ENCODE measurements around the gene POU6F2. TPM values are rescaled to one million over a fixed set of nuclear protein-coding genes. Genes with fewer than 3 reads are reported as not detected.

POU6F2 gene
- total and polyA plus RNA-seq, 2 of the 4 experiments (the other 2 are of a cell fraction) = not detected

DNA sequence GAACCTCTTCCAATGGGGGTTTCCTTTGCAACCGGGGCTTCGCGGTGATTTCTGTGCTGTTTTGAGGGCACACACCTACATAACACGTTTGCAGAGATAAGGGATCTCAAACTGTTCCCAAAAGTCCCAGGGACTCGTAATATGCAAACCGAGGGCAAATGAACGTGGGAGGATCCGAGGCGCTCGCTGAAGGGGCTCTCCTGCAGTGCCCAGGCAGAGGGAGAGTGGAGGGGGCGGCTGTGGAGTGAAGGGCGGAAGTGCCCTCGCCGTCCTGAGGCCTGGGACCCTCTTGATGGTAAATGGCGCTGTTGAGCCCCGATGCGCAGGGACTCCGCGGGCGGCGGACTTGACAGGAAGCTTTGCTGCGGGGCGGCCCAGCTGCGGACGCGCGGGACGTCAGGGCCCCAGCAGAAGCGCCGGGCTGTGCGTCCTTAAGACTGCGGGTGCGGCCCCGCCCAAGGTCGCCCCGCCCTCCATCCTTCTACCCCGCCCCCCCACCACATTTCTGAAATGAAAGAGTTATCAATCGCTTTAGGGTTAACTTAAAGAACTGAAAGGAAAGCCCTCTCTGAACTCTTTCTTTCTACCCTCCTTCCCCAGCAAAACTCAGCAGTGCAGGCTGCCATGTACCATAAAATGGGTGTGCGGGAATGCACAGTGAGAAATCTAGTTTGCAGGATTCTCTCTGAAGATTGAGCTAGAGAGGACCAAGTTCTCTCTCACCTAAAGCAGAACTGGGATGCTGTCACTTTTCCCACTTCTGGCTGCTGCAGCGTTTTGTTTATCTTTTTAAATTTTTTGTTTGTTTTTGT is 436.7 kb downstream of the POU6F2 start:
- TF ChIP-seq MAZ (IDR thresholded peaks at IDR 0.05; ENCODE audit: borderline replicate concordance, low read depth, low read length) (no peak), CHD1 (IDR thresholded peaks at IDR 0.05; ENCODE audit: low read depth, low read length) (no peak), FOS (IDR thresholded peaks at IDR 0.05; ENCODE audit: low read depth, low read length) (no peak), CEBPB (IDR thresholded peaks at IDR 0.05; ENCODE audit: low read depth, low read length) (no peak)
- H3K27me3 ChIP-seq (ENCODE audit: control insufficient read depth, insufficient read depth, low read length) = no peaks in the 10 kb centered on the region; the same call in 1 of the 2 replicates
- H4K5ac ChIP-seq (ENCODE audit: low read depth, low read length) = no peak overlapping the region
- H3K4me1 ChIP-seq (ENCODE audit: control insufficient read depth, insufficient read depth, low read length) = no peaks in the 10 kb centered on the region
- no peak overlapping the region for H3K56ac ChIP-seq (ENCODE audit: extremely low read depth, insufficient read depth, low read length)
- 5% methylated on average over 8 of the region's 40 CpGs; no CpG with 5 or more reads in 1 of the 2 experiments for WGBS, 2 experiments (ENCODE audit: extremely low coverage in 2 of 2, insufficient read length in 1 of 2)
- BruUV-seq (replicated peaks) = no TSS peak
- H2BK5ac ChIP-seq (ENCODE audit: low read depth, low read length, poor library complexity, severe bottlenecking) = no peak overlapping the region
- peak overlapping the region; percentile 36; the same call in 1 of the 2 replicates for H3K9ac ChIP-seq (ENCODE audit: low read depth, low read length)
- peak; percentile 89 for ATAC-seq (ENCODE audit: low read depth)
- H2BK20ac ChIP-seq (ENCODE audit: low read depth, low read length) = no peak overlapping the region
- H2AK5ac ChIP-seq (ENCODE audit: low read depth, low read length) = no peak overlapping the region
- no peaks in the 10 kb centered on the region for H4K20me1 ChIP-seq (ENCODE audit: insufficient read depth, low read length)
- no peaks in the 10 kb centered on the region for H3K36me3 ChIP-seq (ENCODE audit: control insufficient read depth, insufficient read depth, low read length)
- ChIA-PET CTCF (interaction anchor here (1.0 kb wide), 1 partner anchor 51 kb away, joined by 3 read pairs; no protein-coding TSS in a partner anchor), POLR2A (ENCODE audit: unreplicated experiment) (interaction anchor here (0.6 kb wide), 1 partner anchor 53 kb away, joined by 3 read pairs; no protein-coding TSS in a partner anchor)
- H3K9me3 ChIP-seq (ENCODE audit: control insufficient read depth, insufficient read depth, low read length) = no peaks in the 10 kb centered on the region
- no peak overlapping the region for H3K18ac ChIP-seq (ENCODE audit: low read depth, low read length)
- H3K9me1 ChIP-seq (ENCODE audit: insufficient read depth, low read length) = no peaks in the 10 kb centered on the region
- H4K91ac ChIP-seq (ENCODE audit: insufficient read depth, low read depth, low read length) = no peak overlapping the region
- no peak overlapping the region for H3K27ac ChIP-seq (ENCODE audit: insufficient read depth, low read length)
- no peak overlapping the region for H2AK9ac ChIP-seq (replicated peaks; ENCODE audit: low read depth, low read length, poor library complexity)
- H2BK15ac ChIP-seq (ENCODE audit: low read depth, low read length) = no peak overlapping the region
- no peak overlapping the region for H4K8ac ChIP-seq (ENCODE audit: low read depth in 2 of 2, low read length in 2 of 2)
- H3K4ac ChIP-seq (ENCODE audit: low read depth, low read length) = no peak overlapping the region
- dilution Hi-C loops (cut with HindIII; ENCODE audit: low sequenced_read_pairs, unreplicated experiment) = no loop called here
- H3K79me1 ChIP-seq (ENCODE audit: low read depth in 1 of 2, low read length in 2 of 2) = no peaks in the 10 kb centered on the region
- in situ Hi-C loops (cut with MboI; ENCODE audit: low sequenced_read_pairs) = no loop called here
- H3K14ac ChIP-seq (replicated peaks; ENCODE audit: low read depth, low read length) = no peak overlapping the region
- peak overlapping the region; percentile 47 for H3K4me3 ChIP-seq (ENCODE audit: insufficient read depth, low read depth, low read length)
- peak; percentile 17 for DNase-seq
- peak overlapping the region; percentile 93 for H2AFZ ChIP-seq (replicated peaks; ENCODE audit: low read length, poor library complexity)
- H3K23ac ChIP-seq (ENCODE audit: low read depth, low read length) = no peak overlapping the region
- H3K4me2 ChIP-seq (ENCODE audit: low read depth, low read length) = peak overlapping the region; percentile 94
- no peak overlapping the region for H2BK120ac ChIP-seq (ENCODE audit: low read depth, low read length)
- intact Hi-C loops (cut with micrococcal nuclease) = no loop called here

All from IMR-90 (cell line).